IMR-90 (cell line): ENCODE data around the gene GLMP.

Experiments used
- CHD1 ChIP-seq: IDR thresholded peaks from 2 replicates; pipeline ENCODE4 v1.6.1; 2012; ENCODE audit warnings: low read depth, low read length, improper control_type of control experiment
- FOS ChIP-seq: fragments of 150-350 bp; IDR thresholded peaks from 2 replicates; pipeline ENCODE4 v1.6.1; 2016; ENCODE audit warnings: low read depth, low read length
- MAFK ChIP-seq: IDR thresholded peaks from 2 replicates; pipeline ENCODE4 v1.6.1; 2012; ENCODE audit warnings: low read depth, low read length, improper control_type of control experiment
- MXI1 ChIP-seq: IDR thresholded peaks from 2 replicates; pipeline ENCODE4 v1.6.1; 2012; ENCODE audit warnings: low read depth, mild to moderate bottlenecking, low read length, moderate library complexity, borderline replicate concordance
- NFE2L2 ChIP-seq: fragments of 150-350 bp; IDR thresholded peaks from 2 replicates; pipeline ENCODE4 v1.6.1; 2016; ENCODE audit warnings: low read depth, mild to moderate bottlenecking, low read length
- POLR2A ChIP-seq: IDR thresholded peaks from 2 replicates; pipeline ENCODE4 v1.6.1; 2012; ENCODE audit warnings: mild to moderate bottlenecking, low read depth, low read length
- RAD21 ChIP-seq: IDR thresholded peaks from 2 replicates; pipeline ENCODE4 v1.6.1; 2012; ENCODE audit warnings: low read length, improper control_type of control experiment
- RCOR1 ChIP-seq: IDR thresholded peaks from 2 replicates; pipeline ENCODE4 v1.6.1; 2012; ENCODE audit warnings: mild to moderate bottlenecking, low read length, improper control_type of control experiment; ENCODE audit not compliant: insufficient replicate concordance
- SMC3 ChIP-seq: fragments of 150-350 bp; IDR thresholded peaks from 2 replicates; pipeline ENCODE4 v1.6.1; 2016; ENCODE audit warnings: low read depth, mild to moderate bottlenecking, antibody characterized with exemption, low read length, moderate library complexity
- TF ChIP-seq, protein P1 (sequence below): conservative IDR thresholded peaks from 2 replicates; pipeline ENCODE4 v1.5.1; 2012; ENCODE audit warnings: mild to moderate bottlenecking, low read depth, low read length, improper control_type of control experiment
- TF ChIP-seq, protein P2 (sequence below): fragments of 150-350 bp; IDR thresholded peaks from 2 replicates; pipeline ENCODE4 v1.6.1; 2016; ENCODE audit warnings: low read depth, mild to moderate bottlenecking, low read length, moderate library complexity, borderline replicate concordance

DNA sequence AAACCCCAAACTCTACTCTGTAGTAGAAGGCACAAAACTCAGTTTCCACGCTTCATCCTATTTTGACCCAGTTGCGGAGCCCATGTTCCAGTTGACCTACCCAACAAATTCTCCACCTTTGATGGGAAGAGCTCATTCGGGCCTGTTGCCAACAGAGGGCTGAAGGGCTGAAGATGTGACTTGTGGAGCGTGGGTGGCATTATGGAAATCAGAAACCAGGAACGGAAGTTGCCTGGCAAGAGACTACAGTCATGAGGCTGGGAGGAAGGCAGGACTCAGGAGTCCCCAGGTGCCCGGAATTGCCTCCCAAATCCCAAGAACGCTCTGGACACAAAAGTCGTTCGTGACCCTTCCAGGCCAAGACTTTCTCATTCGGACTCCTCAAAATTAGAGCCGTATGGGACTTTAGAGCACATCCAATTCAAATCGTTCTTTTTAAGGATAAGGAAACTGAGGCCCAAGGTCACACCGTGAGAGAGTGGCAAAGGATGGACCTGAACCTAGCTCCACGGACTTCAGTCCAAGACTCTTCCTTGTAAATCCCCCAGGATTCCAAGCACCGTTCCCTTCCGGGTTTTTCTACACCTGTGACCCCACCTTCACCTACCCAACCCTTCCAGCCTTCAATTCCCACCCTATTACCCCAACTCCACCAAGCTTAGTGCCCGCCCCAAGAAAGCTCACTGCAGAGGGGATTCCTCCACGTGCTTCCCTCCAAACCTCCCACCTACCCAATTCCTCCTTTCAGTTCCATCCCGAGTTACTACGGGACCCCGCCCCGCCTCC is 13.6 kb downstream of the GLMP start:
- TF ChIP-seq, protein P1, sequence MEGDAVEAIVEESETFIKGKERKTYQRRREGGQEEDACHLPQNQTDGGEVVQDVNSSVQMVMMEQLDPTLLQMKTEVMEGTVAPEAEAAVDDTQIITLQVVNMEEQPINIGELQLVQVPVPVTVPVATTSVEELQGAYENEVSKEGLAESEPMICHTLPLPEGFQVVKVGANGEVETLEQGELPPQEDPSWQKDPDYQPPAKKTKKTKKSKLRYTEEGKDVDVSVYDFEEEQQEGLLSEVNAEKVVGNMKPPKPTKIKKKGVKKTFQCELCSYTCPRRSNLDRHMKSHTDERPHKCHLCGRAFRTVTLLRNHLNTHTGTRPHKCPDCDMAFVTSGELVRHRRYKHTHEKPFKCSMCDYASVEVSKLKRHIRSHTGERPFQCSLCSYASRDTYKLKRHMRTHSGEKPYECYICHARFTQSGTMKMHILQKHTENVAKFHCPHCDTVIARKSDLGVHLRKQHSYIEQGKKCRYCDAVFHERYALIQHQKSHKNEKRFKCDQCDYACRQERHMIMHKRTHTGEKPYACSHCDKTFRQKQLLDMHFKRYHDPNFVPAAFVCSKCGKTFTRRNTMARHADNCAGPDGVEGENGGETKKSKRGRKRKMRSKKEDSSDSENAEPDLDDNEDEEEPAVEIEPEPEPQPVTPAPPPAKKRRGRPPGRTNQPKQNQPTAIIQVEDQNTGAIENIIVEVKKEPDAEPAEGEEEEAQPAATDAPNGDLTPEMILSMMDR, result no peak
- TF ChIP-seq POLR2A (peak; percentile 18; the same call in 1 of the 2 replicates), FOS (no peak), RAD21 (no peak), MXI1 (no peak), NFE2L2 (no peak), SMC3 (no peak), MAFK (no peak), CHD1 (no peak), RCOR1 (no peak)
- TF ChIP-seq, protein P2, sequence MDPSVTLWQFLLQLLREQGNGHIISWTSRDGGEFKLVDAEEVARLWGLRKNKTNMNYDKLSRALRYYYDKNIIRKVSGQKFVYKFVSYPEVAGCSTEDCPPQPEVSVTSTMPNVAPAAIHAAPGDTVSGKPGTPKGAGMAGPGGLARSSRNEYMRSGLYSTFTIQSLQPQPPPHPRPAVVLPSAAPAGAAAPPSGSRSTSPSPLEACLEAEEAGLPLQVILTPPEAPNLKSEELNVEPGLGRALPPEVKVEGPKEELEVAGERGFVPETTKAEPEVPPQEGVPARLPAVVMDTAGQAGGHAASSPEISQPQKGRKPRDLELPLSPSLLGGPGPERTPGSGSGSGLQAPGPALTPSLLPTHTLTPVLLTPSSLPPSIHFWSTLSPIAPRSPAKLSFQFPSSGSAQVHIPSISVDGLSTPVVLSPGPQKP, result no peak
